Measurements from ENCODE around the gene WWOX.
"Not testable (repeated sequence)": the region's sequence is repeated elsewhere in the genome, so short reads cannot be mapped to it uniquely, and the experiment has no call there.

DNA sequence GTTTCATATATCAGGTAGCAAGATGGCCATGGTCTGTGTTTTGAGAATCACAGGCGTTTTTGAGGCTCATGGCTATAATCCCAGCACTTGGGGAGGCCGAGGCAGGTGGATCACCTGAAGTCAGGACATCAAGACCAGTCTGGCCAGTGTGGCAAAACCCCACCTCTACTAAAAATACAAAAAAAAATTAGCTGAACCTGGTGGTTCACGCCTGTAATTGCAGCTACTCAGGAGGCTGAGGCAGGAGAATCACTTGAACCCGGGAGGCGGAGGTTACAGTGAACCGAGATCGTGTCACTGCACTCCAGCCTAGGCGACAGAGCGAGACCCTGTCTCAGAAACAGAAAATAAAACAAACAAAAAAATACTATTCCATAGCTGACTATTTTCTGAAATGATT is 415.4 kb downstream of the WWOX start:
- TF ChIP-seq POLR2A, POLR2AphosphoS5 (IDR thresholded peaks at IDR 0.05): not testable (repeated sequence)
- TF ChIP-seq, protein P1, sequence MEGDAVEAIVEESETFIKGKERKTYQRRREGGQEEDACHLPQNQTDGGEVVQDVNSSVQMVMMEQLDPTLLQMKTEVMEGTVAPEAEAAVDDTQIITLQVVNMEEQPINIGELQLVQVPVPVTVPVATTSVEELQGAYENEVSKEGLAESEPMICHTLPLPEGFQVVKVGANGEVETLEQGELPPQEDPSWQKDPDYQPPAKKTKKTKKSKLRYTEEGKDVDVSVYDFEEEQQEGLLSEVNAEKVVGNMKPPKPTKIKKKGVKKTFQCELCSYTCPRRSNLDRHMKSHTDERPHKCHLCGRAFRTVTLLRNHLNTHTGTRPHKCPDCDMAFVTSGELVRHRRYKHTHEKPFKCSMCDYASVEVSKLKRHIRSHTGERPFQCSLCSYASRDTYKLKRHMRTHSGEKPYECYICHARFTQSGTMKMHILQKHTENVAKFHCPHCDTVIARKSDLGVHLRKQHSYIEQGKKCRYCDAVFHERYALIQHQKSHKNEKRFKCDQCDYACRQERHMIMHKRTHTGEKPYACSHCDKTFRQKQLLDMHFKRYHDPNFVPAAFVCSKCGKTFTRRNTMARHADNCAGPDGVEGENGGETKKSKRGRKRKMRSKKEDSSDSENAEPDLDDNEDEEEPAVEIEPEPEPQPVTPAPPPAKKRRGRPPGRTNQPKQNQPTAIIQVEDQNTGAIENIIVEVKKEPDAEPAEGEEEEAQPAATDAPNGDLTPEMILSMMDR (IDR thresholded peaks at IDR 0.05) = not testable (repeated sequence)
